Measurements from ENCODE around the gene TCEAL5.
"Not testable (repeated sequence)": the region's sequence is repeated elsewhere in the genome, so short reads cannot be mapped to it uniquely, and the experiment has no call there.

Gene TCEAL5

DNA sequence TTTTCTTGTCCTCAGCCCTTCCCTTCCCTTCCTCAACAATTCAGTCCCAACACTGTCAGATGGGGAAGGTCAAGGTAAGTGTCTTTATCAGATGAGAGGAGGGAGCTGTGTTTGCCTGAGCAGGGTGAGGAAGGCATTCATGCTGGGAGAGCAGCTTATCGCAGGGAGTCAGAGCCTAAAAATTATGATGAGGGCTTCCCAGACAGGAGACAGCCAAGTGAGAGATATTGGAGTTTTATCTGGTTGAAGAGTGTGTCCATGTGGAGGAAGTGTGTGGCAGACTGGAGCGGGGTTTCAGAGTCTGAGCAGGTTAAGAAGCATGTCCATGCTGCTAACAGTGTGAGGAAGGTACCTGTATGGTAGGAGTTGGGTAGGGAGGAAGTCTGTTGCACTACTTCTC is 43.3 kb downstream of the TCEAL5 start:
- no peak for DNase-seq

DNA sequence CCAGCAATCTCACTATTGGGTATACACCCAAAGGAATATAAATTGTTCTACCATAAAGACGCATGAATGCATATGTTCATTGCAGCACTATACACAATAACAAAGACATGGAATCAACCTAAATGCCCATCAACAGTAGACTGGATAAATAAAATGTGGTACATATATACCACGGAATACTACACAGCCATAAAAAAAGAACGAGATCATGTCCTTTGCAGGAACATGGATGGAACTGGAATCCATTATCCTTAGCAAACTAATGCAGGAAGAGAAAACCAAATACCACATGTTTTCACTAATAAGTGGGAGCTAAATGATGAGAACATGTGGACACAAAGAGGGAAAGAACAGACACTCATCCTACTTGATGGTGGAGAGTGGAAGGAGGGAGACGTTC is 50.6 kb downstream of the TCEAL5 start:
- not testable (repeated sequence) for DNase-seq

Data from NCI-H82 (cell line).